HEK293 (cell line): ENCODE data around the gene TFDP1.
A peak's percentile ranks its signal among the peaks of the same experiment; 100 is the strongest.

Experiments used
- CTCF ChIA-PET: fragments of 350-600 bp; formaldehyde crosslinking; extraction: SDS; loops from one replicate; lab custom pipeline; 2021; ENCODE audit warnings: antibody characterized with exemption; lab: Yijun Ruan, JAX
- POLR2A ChIA-PET: fragments of 300-600 bp; formaldehyde crosslinking; extraction: SDS; loops from one replicate; lab custom pipeline; 2020; ENCODE audit warnings: antibody characterized with exemption, inconsistent platforms; lab: Yijun Ruan, JAX
- H3K27ac ChIP-seq: fragments of 200-500 bp; sonication (Bioruptor generic); 2 replicates; pipeline ENCODE4 v1.5.1; 2014; ENCODE audit warnings: low read depth, low read length, control low read depth, inconsistent platforms; ENCODE audit errors: extremely low read depth
- H3K36me3 ChIP-seq, 2 experiments: fragments of 200-500 bp in 1 of 2; sonication (Bioruptor generic) in 1 of 2; 1 replicate in 1 of 2; 2 replicates in 1 of 2; pipeline ENCODE4 v1.5.1; 2014 to 2017; ENCODE audit warnings: inconsistent platforms in 2 of 2, low read length in 2 of 2; ENCODE audit not compliant: control insufficient read depth in 2 of 2, insufficient read depth in 1 of 2
- H3K4me1 ChIP-seq: fragments of 200-500 bp; sonication (Bioruptor generic); 2 replicates; pipeline ENCODE4 v1.5.1; 2014; ENCODE audit warnings: mild to moderate bottlenecking, low read length, inconsistent platforms; ENCODE audit not compliant: control insufficient read depth, insufficient read depth
- H3K4me3 ChIP-seq: 2 replicates; pipeline ENCODE4 v1.5.1; 2011; ENCODE audit warnings: low read depth, mild to moderate bottlenecking, control low read depth, low read length, moderate library complexity
- H3K9me3 ChIP-seq: fragments of 200-500 bp; sonication (Bioruptor generic); 2 replicates; pipeline ENCODE4 v1.5.1; 2014; ENCODE audit warnings: low read depth, low read length, inconsistent platforms; ENCODE audit not compliant: control insufficient read depth, insufficient read depth
- AEBP2 ChIP-seq: fragments of 450-650 bp; formaldehyde crosslinking; IDR thresholded peaks from 2 replicates; pipeline ENCODE4 v1.5.1; 2016; ENCODE audit warnings: missing biosample characterization, missing genetic modification characterization, borderline replicate concordance
- EGR2 ChIP-seq: fragments of 450-650 bp; formaldehyde crosslinking; IDR thresholded peaks from 2 replicates; pipeline ENCODE4 v1.5.1; 2016; ENCODE audit warnings: low read depth, missing biosample characterization, missing genetic modification characterization
- MEIS1 ChIP-seq: sonication (generic); formaldehyde crosslinking; IDR thresholded peaks from 2 replicates; pipeline ENCODE4 v1.8.1; 2022; ENCODE audit warnings: missing genetic modification reagents, mild to moderate bottlenecking, borderline replicate concordance
- PRDM6 ChIP-seq: fragments of 450-650 bp; formaldehyde crosslinking; IDR thresholded peaks from 2 replicates; pipeline ENCODE4 v1.5.1; 2017; ENCODE audit warnings: missing biosample characterization, missing genetic modification characterization
- SETDB1 ChIP-seq: IDR thresholded peaks from one replicate; pipeline ENCODE4 v1.6.1; 2017; ENCODE audit warnings: mild to moderate bottlenecking, low read length, moderate library complexity, mixed read lengths; ENCODE audit not compliant: insufficient read length
- SP2 ChIP-seq: fragments of 450-650 bp; formaldehyde crosslinking; IDR thresholded peaks from 2 replicates; pipeline ENCODE4 v1.5.1; 2016; ENCODE audit warnings: missing biosample characterization, missing genetic modification characterization
- WT1 ChIP-seq: fragments of 450-650 bp; formaldehyde crosslinking; IDR thresholded peaks from 2 replicates; pipeline ENCODE4 v1.5.1; 2016; ENCODE audit warnings: missing biosample characterization, missing genetic modification characterization
- ZBTB21 ChIP-seq: fragments of 450-650 bp; formaldehyde crosslinking; IDR thresholded peaks from 2 replicates; pipeline ENCODE4 v1.5.1; 2017; ENCODE audit warnings: missing biosample characterization, missing genetic modification characterization
- ZBTB26 ChIP-seq: fragments of 450-650 bp; formaldehyde crosslinking; optimal IDR thresholded peaks from 2 replicates; pipeline ENCODE3; 2016; ENCODE audit warnings: missing biosample characterization, mild to moderate bottlenecking, missing genetic modification characterization
- ZEB2 ChIP-seq: fragments of 450-650 bp; formaldehyde crosslinking; IDR thresholded peaks from 2 replicates; pipeline ENCODE4 v1.5.1; 2016; ENCODE audit warnings: missing biosample characterization, missing genetic modification characterization
- ZFHX2 ChIP-seq: fragments of 450-650 bp; formaldehyde crosslinking; conservative IDR thresholded peaks from 2 replicates; pipeline ENCODE4 v1.5.1; 2016; ENCODE audit warnings: missing biosample characterization, missing genetic modification characterization
- ZNF174 ChIP-seq: fragments of 450-650 bp; formaldehyde crosslinking; IDR thresholded peaks from 2 replicates; pipeline ENCODE4 v1.5.0; 2017; ENCODE audit warnings: missing biosample characterization, mild to moderate bottlenecking, missing genetic modification characterization
- ZNF2 ChIP-seq: fragments of 450-650 bp; formaldehyde crosslinking; IDR thresholded peaks from 2 replicates; pipeline ENCODE4 v1.5.1; 2016; ENCODE audit warnings: missing biosample characterization, missing genetic modification characterization
- ZNF23 ChIP-seq: fragments of 450-650 bp; formaldehyde crosslinking; IDR thresholded peaks from 2 replicates; pipeline ENCODE4 v1.5.1; 2016; ENCODE audit warnings: missing biosample characterization, missing genetic modification characterization, borderline replicate concordance
- ZNF404 ChIP-seq: fragments of 450-650 bp; formaldehyde crosslinking; IDR thresholded peaks from 2 replicates; pipeline ENCODE4 v1.5.1; 2017; ENCODE audit warnings: missing biosample characterization, missing genetic modification characterization
- ZNF473 ChIP-seq: fragments of 450-650 bp; formaldehyde crosslinking; IDR thresholded peaks from 2 replicates; pipeline ENCODE4 v1.5.1; 2017; ENCODE audit warnings: missing biosample characterization, missing genetic modification characterization
- ZNF561 ChIP-seq: fragments of 450-650 bp; IDR thresholded peaks from 2 replicates; pipeline ENCODE4 v1.5.1; 2018; ENCODE audit warnings: missing biosample characterization, missing genetic modification characterization, borderline replicate concordance
- ZNF600 ChIP-seq: fragments of 450-650 bp; formaldehyde crosslinking; IDR thresholded peaks from 2 replicates; pipeline ENCODE4 v1.5.1; 2016; ENCODE audit warnings: missing biosample characterization, missing genetic modification characterization
- ZNF660 ChIP-seq: fragments of 450-650 bp; IDR thresholded peaks from 2 replicates; pipeline ENCODE4 v1.5.1; 2018; ENCODE audit warnings: missing biosample characterization, mild to moderate bottlenecking, missing genetic modification characterization
- TF ChIP-seq, protein P1 (sequence below): fragments of 450-650 bp; formaldehyde crosslinking; IDR thresholded peaks from 2 replicates; pipeline ENCODE4 v1.5.1; 2016; ENCODE audit warnings: missing biosample characterization, missing genetic modification characterization
- TF ChIP-seq, protein P2 (sequence below): fragments of 450-650 bp; formaldehyde crosslinking; IDR thresholded peaks from 2 replicates; pipeline ENCODE4 v1.5.1; 2016; ENCODE audit warnings: missing biosample characterization, missing genetic modification characterization

Gene TFDP1

DNA sequence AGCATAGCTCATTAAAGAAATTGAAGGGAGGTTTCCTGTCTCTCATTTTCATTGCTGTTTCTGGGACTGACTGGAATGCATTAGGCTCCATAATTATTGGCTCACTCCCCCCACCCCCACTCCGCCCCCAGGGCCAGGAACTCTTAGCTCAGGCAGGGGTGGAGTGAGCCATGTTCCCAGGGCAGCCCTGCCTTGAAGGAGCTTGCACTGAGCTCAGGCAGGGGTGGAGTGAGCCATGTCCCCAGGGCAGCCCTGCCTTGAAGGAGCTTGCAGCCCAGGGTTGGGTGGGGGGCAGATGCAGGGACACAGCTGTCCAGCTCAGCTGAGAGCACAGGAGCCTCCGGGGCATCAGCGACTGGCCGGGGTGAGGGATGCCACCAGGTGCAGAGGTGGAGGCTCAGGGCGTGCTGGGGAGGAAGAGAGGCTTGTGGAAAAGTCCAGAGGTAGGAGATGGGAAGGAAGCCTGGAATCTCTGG, 39.1 kb upstream of the TFDP1 start (continued):
- TF ChIP-seq SETDB1 (no peak), EGR2 (tag by site-specific recombination) (peak; percentile 79), ZEB2 (tag by site-specific recombination) (no peak), ZBTB26 (no peak), ZNF600 (tag by site-specific recombination) (no peak), PRDM6 (tag by site-specific recombination) (peak; percentile 46), AEBP2 (no peak), ZFHX2 (peak; percentile 85), SP2 (tag by site-specific recombination) (no peak), WT1 (tag by site-specific recombination) (peak; percentile 98), ZNF561 (no peak), ZNF2 (no peak), ZNF660 (tag by site-specific recombination) (no peak)
- TF ChIP-seq, protein P1, sequence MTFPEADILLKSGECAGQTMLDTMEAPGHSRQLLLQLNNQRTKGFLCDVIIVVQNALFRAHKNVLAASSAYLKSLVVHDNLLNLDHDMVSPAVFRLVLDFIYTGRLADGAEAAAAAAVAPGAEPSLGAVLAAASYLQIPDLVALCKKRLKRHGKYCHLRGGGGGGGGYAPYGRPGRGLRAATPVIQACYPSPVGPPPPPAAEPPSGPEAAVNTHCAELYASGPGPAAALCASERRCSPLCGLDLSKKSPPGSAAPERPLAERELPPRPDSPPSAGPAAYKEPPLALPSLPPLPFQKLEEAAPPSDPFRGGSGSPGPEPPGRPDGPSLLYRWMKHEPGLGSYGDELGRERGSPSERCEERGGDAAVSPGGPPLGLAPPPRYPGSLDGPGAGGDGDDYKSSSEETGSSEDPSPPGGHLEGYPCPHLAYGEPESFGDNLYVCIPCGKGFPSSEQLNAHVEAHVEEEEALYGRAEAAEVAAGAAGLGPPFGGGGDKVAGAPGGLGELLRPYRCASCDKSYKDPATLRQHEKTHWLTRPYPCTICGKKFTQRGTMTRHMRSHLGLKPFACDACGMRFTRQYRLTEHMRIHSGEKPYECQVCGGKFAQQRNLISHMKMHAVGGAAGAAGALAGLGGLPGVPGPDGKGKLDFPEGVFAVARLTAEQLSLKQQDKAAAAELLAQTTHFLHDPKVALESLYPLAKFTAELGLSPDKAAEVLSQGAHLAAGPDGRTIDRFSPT (tag by site-specific recombination) = no peak

- peaks cover 0 to 19% of the 10 kb centered on the region in 2 experiments; a peak in 1 of 3 replicates for H3K36me3 ChIP-seq
- no peak overlapping the region for H3K4me3 ChIP-seq
- no peaks in the 10 kb centered on the region for H3K9me3 ChIP-seq
- CTCF ChIA-PET = interaction anchor here (1.2 kb wide), 1 partner anchor 16 kb away, joined by 3 read pairs; no protein-coding TSS in a partner anchor
- POLR2A ChIA-PET = no interaction called here
- H3K27ac ChIP-seq = no peak overlapping the region
- H3K4me1 ChIP-seq = no peaks in the 10 kb centered on the region
- no peak for TF ChIP-seq ZBTB21 (tag by site-specific recombination)
- TF ChIP-seq ZNF404 = no peak
- no peak for TF ChIP-seq ZNF23 (tag by site-specific recombination)
- TF ChIP-seq AEBP2 = no peak
- no peak for TF ChIP-seq MEIS1 (CRISPR knock-in tag)
- no peak for TF ChIP-seq ZNF473 (tag by site-specific recombination)
- TF ChIP-seq ZNF174 (tag by site-specific recombination) = no peak
- TF ChIP-seq, protein P2, sequence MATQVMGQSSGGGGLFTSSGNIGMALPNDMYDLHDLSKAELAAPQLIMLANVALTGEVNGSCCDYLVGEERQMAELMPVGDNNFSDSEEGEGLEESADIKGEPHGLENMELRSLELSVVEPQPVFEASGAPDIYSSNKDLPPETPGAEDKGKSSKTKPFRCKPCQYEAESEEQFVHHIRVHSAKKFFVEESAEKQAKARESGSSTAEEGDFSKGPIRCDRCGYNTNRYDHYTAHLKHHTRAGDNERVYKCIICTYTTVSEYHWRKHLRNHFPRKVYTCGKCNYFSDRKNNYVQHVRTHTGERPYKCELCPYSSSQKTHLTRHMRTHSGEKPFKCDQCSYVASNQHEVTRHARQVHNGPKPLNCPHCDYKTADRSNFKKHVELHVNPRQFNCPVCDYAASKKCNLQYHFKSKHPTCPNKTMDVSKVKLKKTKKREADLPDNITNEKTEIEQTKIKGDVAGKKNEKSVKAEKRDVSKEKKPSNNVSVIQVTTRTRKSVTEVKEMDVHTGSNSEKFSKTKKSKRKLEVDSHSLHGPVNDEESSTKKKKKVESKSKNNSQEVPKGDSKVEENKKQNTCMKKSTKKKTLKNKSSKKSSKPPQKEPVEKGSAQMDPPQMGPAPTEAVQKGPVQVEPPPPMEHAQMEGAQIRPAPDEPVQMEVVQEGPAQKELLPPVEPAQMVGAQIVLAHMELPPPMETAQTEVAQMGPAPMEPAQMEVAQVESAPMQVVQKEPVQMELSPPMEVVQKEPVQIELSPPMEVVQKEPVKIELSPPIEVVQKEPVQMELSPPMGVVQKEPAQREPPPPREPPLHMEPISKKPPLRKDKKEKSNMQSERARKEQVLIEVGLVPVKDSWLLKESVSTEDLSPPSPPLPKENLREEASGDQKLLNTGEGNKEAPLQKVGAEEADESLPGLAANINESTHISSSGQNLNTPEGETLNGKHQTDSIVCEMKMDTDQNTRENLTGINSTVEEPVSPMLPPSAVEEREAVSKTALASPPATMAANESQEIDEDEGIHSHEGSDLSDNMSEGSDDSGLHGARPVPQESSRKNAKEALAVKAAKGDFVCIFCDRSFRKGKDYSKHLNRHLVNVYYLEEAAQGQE (tag by site-specific recombination) = no peak
Measured at GRCh38 chr13:113545931-113546516, 38.5 kb upstream of the TFDP1 start.
